ENCODE measurements around the gene SLC17A4. TPM values are rescaled to one million over a fixed set of nuclear protein-coding genes. Genes with fewer than 3 reads are reported as not detected.
"Not testable (repeated sequence)": the region's sequence is repeated elsewhere in the genome, so short reads cannot be mapped to it uniquely, and the experiment has no call there.

Gene SLC17A4
- not detected for total RNA-seq

- no peak for DNase-seq
Measured at GRCh38 chr6:25754535-25754934, at the start of gene SLC17A4. Gene SLC17A4 (plus strand): TSS chr6:25754742. CDS start chr6:25761963, 7,221 bp downstream.

GRCh38 chr6:25706314-25707014 lies 48.1 kb upstream of the SLC17A4 start:
- no peak for DNase-seq

- DNase-seq: no peak
Measured at GRCh38 chr6:25709761-25710160, 44.8 kb upstream of the SLC17A4 start.

- DNase-seq: no peak
Measured at GRCh38 chr6:25710287-25710686, 44.3 kb upstream of the SLC17A4 start.

GRCh38 chr6:25713824-25714223 lies 40.7 kb upstream of the SLC17A4 start:
- peak; percentile 49 for DNase-seq

GRCh38 chr6:25714765-25715164 lies 39.8 kb upstream of the SLC17A4 start:
- no peak for DNase-seq

- no peak for DNase-seq
Measured at GRCh38 chr6:25715794-25716193, 38.7 kb upstream of the SLC17A4 start.

- DNase-seq: peak; percentile 74
Measured at GRCh38 chr6:25717866-25718740, 36.4 kb upstream of the SLC17A4 start.

GRCh38 chr6:25726122-25726911 lies 28.2 kb upstream of the SLC17A4 start:
- no peak for DNase-seq

- DNase-seq: no peak
Measured at GRCh38 chr6:25727028-25727427, 27.5 kb upstream of the SLC17A4 start.

- no peak for DNase-seq
Measured at GRCh38 chr6:25730907-25731306, 23.6 kb upstream of the SLC17A4 start.

- no peak for DNase-seq
Measured at GRCh38 chr6:25731721-25732120, 22.8 kb upstream of the SLC17A4 start.

- DNase-seq: no peak
Measured at GRCh38 chr6:25732468-25733198, 21.9 kb upstream of the SLC17A4 start.

- no peak for DNase-seq
Measured at GRCh38 chr6:25735261-25735660, 19.3 kb upstream of the SLC17A4 start.

- DNase-seq: no peak
Measured at GRCh38 chr6:25743868-25744267, 10.7 kb upstream of the SLC17A4 start.

GRCh38 chr6:25745836-25746235 lies 8.7 kb upstream of the SLC17A4 start:
- no peak for DNase-seq

- DNase-seq: no peak
Measured at GRCh38 chr6:25746968-25747367, 7.6 kb upstream of the SLC17A4 start.

GRCh38 chr6:25747477-25747876 lies 7.1 kb upstream of the SLC17A4 start:
- no peak for DNase-seq

GRCh38 chr6:25748049-25748448 lies 6.5 kb upstream of the SLC17A4 start:
- DNase-seq: no peak

- not testable (repeated sequence) for DNase-seq
Measured at GRCh38 chr6:25748601-25749517, 5.7 kb upstream of the SLC17A4 start.

- no peak for DNase-seq
Measured at GRCh38 chr6:25749837-25750236, 4.7 kb upstream of the SLC17A4 start.

Data from tongue (tissue), 2 donors.